ENCODE results near the gene SRRM4.

The SRRM4 gene

DNA sequence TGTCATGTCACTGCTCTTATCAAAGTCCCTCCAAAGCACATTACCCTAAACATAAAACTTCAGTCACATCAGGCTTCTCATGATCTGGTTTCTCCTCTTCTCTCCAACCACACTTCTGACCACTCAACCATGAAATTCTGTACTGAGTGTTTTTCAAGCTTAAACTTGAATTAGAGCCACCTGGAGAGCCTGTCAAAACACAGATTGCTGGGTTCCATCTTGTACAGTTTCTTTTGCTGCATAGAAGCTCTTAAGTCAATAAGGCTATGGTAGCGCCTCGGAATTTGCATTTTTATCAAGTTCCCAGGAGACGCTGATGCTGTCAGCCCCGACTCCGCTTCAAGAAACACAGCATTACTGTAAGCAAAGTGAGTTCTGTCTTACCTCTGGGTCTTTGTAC, 16.4 kb upstream of the SRRM4 start:
- ChIA-PET POLR2A (ENCODE audit: low non-redundant PET) (no interaction called here), CTCF (no interaction called here)
- TF ChIP-seq, protein P1, sequence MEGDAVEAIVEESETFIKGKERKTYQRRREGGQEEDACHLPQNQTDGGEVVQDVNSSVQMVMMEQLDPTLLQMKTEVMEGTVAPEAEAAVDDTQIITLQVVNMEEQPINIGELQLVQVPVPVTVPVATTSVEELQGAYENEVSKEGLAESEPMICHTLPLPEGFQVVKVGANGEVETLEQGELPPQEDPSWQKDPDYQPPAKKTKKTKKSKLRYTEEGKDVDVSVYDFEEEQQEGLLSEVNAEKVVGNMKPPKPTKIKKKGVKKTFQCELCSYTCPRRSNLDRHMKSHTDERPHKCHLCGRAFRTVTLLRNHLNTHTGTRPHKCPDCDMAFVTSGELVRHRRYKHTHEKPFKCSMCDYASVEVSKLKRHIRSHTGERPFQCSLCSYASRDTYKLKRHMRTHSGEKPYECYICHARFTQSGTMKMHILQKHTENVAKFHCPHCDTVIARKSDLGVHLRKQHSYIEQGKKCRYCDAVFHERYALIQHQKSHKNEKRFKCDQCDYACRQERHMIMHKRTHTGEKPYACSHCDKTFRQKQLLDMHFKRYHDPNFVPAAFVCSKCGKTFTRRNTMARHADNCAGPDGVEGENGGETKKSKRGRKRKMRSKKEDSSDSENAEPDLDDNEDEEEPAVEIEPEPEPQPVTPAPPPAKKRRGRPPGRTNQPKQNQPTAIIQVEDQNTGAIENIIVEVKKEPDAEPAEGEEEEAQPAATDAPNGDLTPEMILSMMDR (conservative IDR thresholded peaks at IDR 0.05; ENCODE audit: low read depth): no peak
- DNase-seq (ENCODE audit: low spot score): no peak
- no peak overlapping the region for H3K27ac ChIP-seq

DNA sequence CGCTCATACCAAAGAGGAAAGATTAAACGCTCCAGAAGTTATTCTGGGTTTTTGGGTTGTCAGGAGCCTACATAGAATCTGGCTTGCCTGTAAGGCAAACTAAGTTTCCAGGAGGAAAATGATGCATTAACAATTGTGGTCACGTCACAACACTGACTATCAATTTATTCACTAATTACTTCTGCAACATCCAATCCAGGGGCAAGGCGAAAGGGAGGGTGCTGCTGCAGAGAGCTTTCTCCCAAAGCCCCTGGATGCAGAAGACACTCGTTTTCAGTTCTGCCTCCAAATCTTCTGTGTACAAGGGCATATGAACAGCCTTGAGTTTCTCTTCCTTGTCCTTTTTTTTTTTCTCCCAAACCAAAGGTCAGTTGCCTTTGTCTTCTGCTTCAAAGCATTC, 10.5 kb upstream of the SRRM4 start:
- ChIA-PET POLR2A (ENCODE audit: low non-redundant PET) (no interaction called here), CTCF (no interaction called here)
- no peak overlapping the region for H3K27ac ChIP-seq
- TF ChIP-seq, protein P1 (conservative IDR thresholded peaks at IDR 0.05; ENCODE audit: low read depth): no peak
- DNase-seq (ENCODE audit: low spot score): no peak

DNA sequence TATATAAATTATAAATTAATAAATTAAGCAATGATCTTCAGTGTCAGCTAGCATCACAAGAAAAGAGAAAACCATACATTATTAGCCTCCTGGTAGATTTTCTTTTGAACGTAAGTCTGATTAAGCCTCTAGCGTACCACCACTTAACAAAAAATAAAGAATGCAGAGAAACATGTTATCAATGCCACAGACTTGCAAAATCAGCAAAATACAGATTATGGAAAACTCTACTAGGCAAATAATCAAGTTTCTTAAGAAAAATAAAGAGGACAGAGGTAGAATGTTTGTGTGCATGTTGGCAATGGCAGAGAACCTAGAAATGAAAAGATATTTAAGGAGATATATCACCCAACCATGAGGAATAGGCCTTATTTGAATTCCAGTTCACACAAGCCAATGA, 8.4 kb upstream of the SRRM4 start:
- TF ChIP-seq, protein P1 (conservative IDR thresholded peaks at IDR 0.05; ENCODE audit: low read depth): no peak
- ChIA-PET POLR2A (ENCODE audit: low non-redundant PET) (no interaction called here), CTCF (no interaction called here)
- H3K27ac ChIP-seq: no peak overlapping the region
- DNase-seq (ENCODE audit: low spot score): no peak

DNA sequence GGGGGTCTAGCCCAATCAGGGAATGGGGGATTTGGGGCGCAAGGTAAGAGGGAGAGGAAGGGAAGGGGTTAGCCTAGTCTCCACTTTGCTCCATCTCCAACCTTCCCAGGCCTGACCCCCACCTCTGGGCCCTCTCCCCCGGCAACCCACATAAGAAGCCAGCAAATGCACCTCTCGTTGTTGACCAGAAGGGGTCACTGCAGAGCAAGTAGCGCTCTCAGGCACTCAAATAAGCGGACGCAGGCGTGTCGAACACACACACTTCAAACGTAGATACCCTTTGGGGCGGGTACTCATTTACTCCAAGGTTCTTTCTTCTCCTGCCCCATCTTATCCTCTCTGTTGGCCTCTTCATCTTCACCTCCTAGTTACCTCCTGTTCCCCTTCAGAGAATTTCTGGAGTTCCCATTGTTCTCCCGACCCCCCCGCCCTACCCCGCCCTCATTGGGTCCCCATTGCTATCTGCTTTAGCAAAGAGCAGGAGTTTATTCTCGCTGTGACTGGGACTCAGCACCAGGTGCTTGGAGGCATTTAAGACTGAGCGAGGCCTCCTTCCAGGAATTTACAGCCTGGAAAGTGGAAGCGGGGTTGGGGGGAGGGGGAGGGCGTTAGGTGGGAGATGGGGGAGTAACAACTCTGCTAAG, 1.5 kb upstream of the SRRM4 start:
- DNase-seq (ENCODE audit: low spot score): peak; percentile 10
- ChIA-PET CTCF (no interaction called here), POLR2A (ENCODE audit: low non-redundant PET) (no interaction called here)
- H3K27ac ChIP-seq: no peak overlapping the region
- TF ChIP-seq, protein P1 (conservative IDR thresholded peaks at IDR 0.05; ENCODE audit: low read depth): peak; percentile 29

DNA sequence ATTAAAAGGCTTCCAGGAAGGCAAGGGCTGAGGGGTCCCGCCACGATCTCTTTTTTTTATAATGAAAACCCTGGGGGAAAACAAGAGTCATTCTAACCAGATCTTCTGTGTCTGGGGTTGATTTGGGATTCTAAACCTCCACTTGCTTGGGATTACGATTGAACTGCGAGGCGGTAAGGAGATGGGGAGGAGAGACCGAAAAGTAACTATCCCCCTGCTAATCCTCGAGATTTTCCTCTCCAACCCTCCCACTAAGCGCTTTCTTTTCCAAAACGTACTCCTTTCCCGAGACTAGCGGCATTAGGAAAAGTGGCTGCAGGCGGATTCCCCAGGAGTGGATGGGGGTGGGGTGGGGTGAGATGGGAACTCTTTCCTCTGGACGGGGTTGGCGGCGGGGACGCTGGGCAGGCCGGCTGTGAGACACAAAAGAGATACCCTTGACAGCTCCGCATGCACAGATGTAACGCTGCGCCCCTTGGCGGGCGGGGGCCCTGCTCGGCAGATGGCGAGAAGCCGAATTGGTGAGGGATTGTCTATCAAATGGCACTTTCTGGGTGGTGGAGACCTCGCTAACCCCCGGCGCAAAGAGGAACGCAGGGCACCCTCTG, 830 bp upstream of the SRRM4 start:
- TF ChIP-seq, protein P1 (conservative IDR thresholded peaks at IDR 0.05; ENCODE audit: low read depth): no peak
- no peak overlapping the region for H3K27ac ChIP-seq
- ChIA-PET CTCF (no interaction called here), POLR2A (ENCODE audit: low non-redundant PET) (no interaction called here)
- no peak for DNase-seq (ENCODE audit: low spot score)

DNA sequence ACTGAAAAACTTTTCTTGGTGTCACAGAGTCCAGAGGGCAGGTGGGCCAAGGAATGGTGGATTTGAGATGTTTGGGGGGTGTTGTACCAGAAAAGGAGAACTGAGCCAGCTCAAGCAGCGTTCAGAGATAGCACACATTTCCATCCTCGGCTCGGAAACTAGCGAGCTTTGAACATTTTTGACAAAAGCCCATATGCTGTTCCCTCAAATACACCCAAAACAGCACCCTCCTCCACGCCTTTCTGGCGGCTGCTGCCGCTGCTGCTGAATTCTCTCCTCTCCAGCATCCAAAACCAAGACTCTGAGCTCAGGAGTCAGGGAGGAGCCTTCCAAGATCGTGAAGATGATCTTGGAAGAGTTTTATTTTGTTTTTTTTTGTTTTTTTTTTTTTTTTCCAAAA, 961 bp downstream of the SRRM4 start:
- no peak for DNase-seq (ENCODE audit: low spot score)
- POLR2A ChIA-PET (ENCODE audit: low non-redundant PET): no interaction called here
- no peak overlapping the region for H3K27ac ChIP-seq
- CTCF ChIA-PET: interaction anchor here (0.7 kb wide), 1 partner anchor 563 kb away, joined by 4 read pairs; no protein-coding TSS in a partner anchor
- TF ChIP-seq, protein P1 (conservative IDR thresholded peaks at IDR 0.05; ENCODE audit: low read depth): no peak
